K562 (cell line): Measurements from ENCODE around the gene FGF11. TPM values are rescaled to one million over a fixed set of nuclear protein-coding genes. Genes with fewer than 3 reads are reported as not detected.

ENCODE experiments used
- ARID1B ChIP-seq: fragments of 450-650 bp; IDR thresholded peaks from 2 replicates; pipeline ENCODE4 v1.6.1; 2016; ENCODE audit warnings: antibody characterized with exemption, mild to moderate bottlenecking, inconsistent platforms
- CBX3 ChIP-seq, 2 experiments: IDR thresholded peaks; 1 replicate in 1 of 2; 2 replicates in 1 of 2; pipeline ENCODE4 v1.6.1; 2012; ENCODE audit warnings: inconsistent platforms in 2 of 2, low read length in 2 of 2, borderline replicate concordance in 1 of 2, control low read depth in 1 of 2
- CHD2 ChIP-seq: IDR thresholded peaks from 2 replicates; pipeline ENCODE4 v1.6.1; 2011; ENCODE audit warnings: low read depth, low read length
- DACH1 ChIP-seq: fragments of 450-650 bp; IDR thresholded peaks from 2 replicates; pipeline ENCODE4 v1.6.1; 2018; ENCODE audit not compliant: partially characterized antibody
- ELF1 ChIP-seq: fragments of 200-800 bp; sonication (Bioruptor generic); IDR thresholded peaks from 2 replicates; pipeline ENCODE4 v1.6.1; 2016; ENCODE audit warnings: missing genetic modification characterization, missing compliant biosample characterization
- FOSL1 ChIP-seq: fragments of 200-800 bp; sonication (Bioruptor generic); conservative IDR thresholded peaks from 2 replicates; pipeline ENCODE4 v1.6.1; 2016; ENCODE audit warnings: missing genetic modification characterization, missing compliant biosample characterization
- GTF2E2 ChIP-seq: fragments of 200-800 bp; sonication (Bioruptor generic); IDR thresholded peaks from 2 replicates; pipeline ENCODE4 v1.6.1; 2016; ENCODE audit warnings: missing genetic modification characterization, missing compliant biosample characterization
- JUND ChIP-seq, 2 experiments: IDR thresholded peaks; 2 replicates in 1 of 2; 3 replicates in 1 of 2; pipeline ENCODE4 v1.6.1; 2011; ENCODE audit warnings: borderline replicate concordance in 2 of 2, low read depth in 2 of 2, low read length in 2 of 2, improper control_type of control experiment in 1 of 2, missing biosample characterization in 1 of 2, missing genetic modification characterization in 1 of 2, missing genetic modification reagents in 1 of 2
- KLF6 ChIP-seq: fragments of 250-450 bp; sonication (Bioruptor Pico); IDR thresholded peaks from 2 replicates; pipeline ENCODE4 v1.4.0; 2020; ENCODE audit warnings: mild to moderate bottlenecking, moderate library complexity, borderline replicate concordance
- LCOR ChIP-seq: sonication (generic); formaldehyde crosslinking; IDR thresholded peaks from 2 replicates; pipeline ENCODE4 v1.8.0; 2022; ENCODE audit warnings: mild to moderate bottlenecking, missing genetic modification reagents
- MYC ChIP-seq, 2 experiments: fragments of 250-450 bp in 1 of 2; sonication (Bioruptor Pico) in 1 of 2; IDR thresholded peaks; 2 replicates each; pipeline versions ENCODE4 v1.5.1 to v1.6.1; 2012 to 2021; ENCODE audit warnings: low read depth in 2 of 2, borderline replicate concordance in 1 of 2, improper control_type of control experiment in 1 of 2, low read length in 1 of 2, mild to moderate bottlenecking in 1 of 2, moderate library complexity in 1 of 2
- NBN ChIP-seq: fragments of 450-650 bp; IDR thresholded peaks from 2 replicates; pipeline ENCODE4 v1.6.1; 2016; ENCODE audit warnings: low read depth, mild to moderate bottlenecking
- NCOA1 ChIP-seq: fragments of 450-650 bp; IDR thresholded peaks from 2 replicates; pipeline ENCODE4 v1.6.1; 2016; ENCODE audit warnings: low read depth
- NCOR1 ChIP-seq: fragments of 450-650 bp; IDR thresholded peaks from 2 replicates; pipeline ENCODE4 v1.6.1; 2016; ENCODE audit warnings: mild to moderate bottlenecking, moderate library complexity
- PHTF2 ChIP-seq: fragments of 250-450 bp; sonication (Bioruptor Pico); IDR thresholded peaks from 2 replicates; pipeline ENCODE4 v1.5.0; 2021; ENCODE audit warnings: mild to moderate bottlenecking
- RAD21 ChIP-seq, 2 experiments: fragments of 250-450 bp in 1 of 2; fragments of 450-650 bp in 1 of 2; sonication (Bioruptor Pico) in 1 of 2; formaldehyde crosslinking in 1 of 2; IDR thresholded peaks in 1 of 2; conservative IDR thresholded peaks in 1 of 2; 2 replicates each; pipeline versions ENCODE4 v1.4.0 to v1.8.0; 2020 to 2022; ENCODE audit warnings: mild to moderate bottlenecking in 2 of 2, moderate library complexity in 1 of 2
- TEAD1 ChIP-seq, 2 experiments: fragments of 450-650 bp in 1 of 2; sonication (generic) in 1 of 2; formaldehyde crosslinking; IDR thresholded peaks; 2 replicates each; pipeline versions ENCODE4 v1.4.0 to v1.8.0; 2020 to 2022; ENCODE audit warnings: mild to moderate bottlenecking in 2 of 2, missing genetic modification reagents in 1 of 2
- ZBTB1 ChIP-seq: sonication (generic); formaldehyde crosslinking; IDR thresholded peaks from 2 replicates; pipeline ENCODE4 v1.8.1; 2023; ENCODE audit warnings: missing genetic modification reagents, low read depth, mild to moderate bottlenecking, borderline replicate concordance
- ZNF232 ChIP-seq: sonication (generic); formaldehyde crosslinking; IDR thresholded peaks from 2 replicates; pipeline ENCODE4 v1.8.0; 2022; ENCODE audit warnings: mild to moderate bottlenecking, missing genetic modification reagents
- polyA plus RNA-seq, 8 experiments: library from polyadenylated mRNA; depleted of rRNA in 4 of 8; stranded (reverse) in 5 of 8; unstranded in 3 of 8; fragments of >200 nt; fragmentation: Nextera tagmentation in 2 of 8; fragmentation: Illumina TruSeq in 1 of 8; extraction: Ambion mirVana in 2 of 8; extraction: Trizol in 1 of 8; gene quantifications; 2 replicates each; pipeline versions ENCODE4 v1.2.1 to v1.2.3, GENCODE V29; 2011 to 2014; ENCODE audit warnings: inconsistent platforms in 1 of 8, missing spikeins in 1 of 8
- total RNA-seq, 7 experiments: library from RNA; depleted of rRNA in 6 of 7; stranded (reverse); fragments of >200 nt in 6 of 7; fragmentation: Illumina TruSeq in 2 of 7; extraction: Trizol in 2 of 7; gene quantifications; 2 replicates each; pipeline versions ENCODE4 v1.2.1 to v1.2.3, GENCODE V29; 2011 to 2021; ENCODE audit warnings: low replicate concordance in 1 of 7
- TF ChIP-seq, protein P1 (sequence below), 2 experiments: fragments of 450-650 bp in 1 of 2; sonication (generic) in 1 of 2; formaldehyde crosslinking in 1 of 2; IDR thresholded peaks in 1 of 2; conservative IDR thresholded peaks in 1 of 2; 2 replicates each; pipeline versions ENCODE4 v1.6.1 to v1.8.1; 2016 to 2023; ENCODE audit warnings: mild to moderate bottlenecking in 2 of 2, moderate library complexity in 2 of 2, inconsistent platforms in 1 of 2, missing genetic modification reagents in 1 of 2
- TF ChIP-seq, protein P2 (sequence below): fragments of 250-450 bp; sonication (Bioruptor Pico); IDR thresholded peaks from 2 replicates; pipeline ENCODE4 v1.6.1; 2021; ENCODE audit warnings: mild to moderate bottlenecking
- TF ChIP-seq, protein P3 (sequence below): fragments of 450-650 bp; formaldehyde crosslinking; IDR thresholded peaks from 2 replicates; pipeline ENCODE4 v1.4.0; 2020; ENCODE audit warnings: mild to moderate bottlenecking, mixed read lengths
- TF ChIP-seq, protein P4 (sequence below): fragments of 250-450 bp; sonication (Bioruptor Pico); IDR thresholded peaks from 2 replicates; pipeline ENCODE4 v1.8.0; 2021; ENCODE audit warnings: moderate library complexity, mild to moderate bottlenecking, inconsistent platforms

FGF11 gene
- total and polyA plus RNA-seq, 9 of the 15 experiments (the other 6 are each of a cell fraction or from before 2014, with no cell fraction given), result 1.2 to 7.5 (median 3.0) TPM

DNA sequence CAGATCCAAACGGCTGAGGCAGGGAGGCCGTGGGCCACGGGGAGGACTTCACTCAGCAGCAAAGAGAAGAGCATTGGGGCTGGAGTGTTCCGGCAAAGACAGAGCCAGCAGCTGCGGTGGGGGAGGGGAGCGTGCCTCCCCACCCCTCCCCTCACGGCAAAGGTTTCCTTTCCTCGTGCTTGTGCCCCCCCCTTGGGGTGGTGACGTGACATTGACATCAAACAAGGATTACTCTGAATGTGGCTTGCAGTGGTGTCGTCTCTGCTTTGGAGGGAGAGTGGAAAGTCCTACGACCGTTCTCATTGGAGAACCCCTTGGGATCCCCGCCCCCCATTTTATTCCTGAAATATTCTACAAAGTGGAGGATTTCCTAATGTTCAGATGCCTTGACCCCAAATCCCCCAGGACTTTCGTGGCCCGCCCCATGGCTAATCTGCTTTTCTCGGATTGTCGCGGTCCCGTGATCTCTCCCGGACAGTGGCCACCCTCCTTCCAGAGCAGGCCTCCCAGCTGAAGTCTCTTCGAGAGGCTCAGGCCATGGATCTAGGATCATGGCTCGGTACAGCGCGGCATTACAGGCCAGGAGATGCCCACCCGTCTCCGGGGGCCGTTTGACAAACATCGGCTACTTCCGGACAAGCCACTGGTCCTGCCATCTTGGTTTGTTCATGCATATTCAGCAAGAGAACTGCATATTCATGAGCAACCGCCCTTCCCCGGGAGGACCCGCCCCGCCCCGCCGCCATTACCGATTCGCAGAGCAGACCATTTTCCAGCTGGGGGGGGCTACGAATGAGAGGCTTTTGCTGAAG lies 44.1 kb downstream of the FGF11 start (continued):
- TF ChIP-seq CHD2 (peak; percentile 68), FOSL1 (tag) (peak; percentile 9; the same call in 1 of the 2 replicates), JUND (IDR thresholded peaks at IDR 0.05; ENCODE audit: borderline replicate concordance, low read depth, low read length) (peak; percentile 58), JUND (tag; IDR thresholded peaks at IDR 0.05; ENCODE audit: borderline replicate concordance, low read depth, low read length) (peak; percentile 44; the same call in 1 of the 3 replicates), ZNF232 (CRISPR knock-in tag) (no peak), MYC (IDR thresholded peaks at IDR 0.05; ENCODE audit: low read depth, low read length) (peak; percentile 87), MYC (CRISPR knock-in tag; IDR thresholded peaks at IDR 0.05; ENCODE audit: borderline replicate concordance, low read depth) (no peak), NCOR1 (peak; percentile 52), PHTF2 (CRISPR knock-in tag) (no peak), ARID1B (0 out of 2 replicates have a peak, but pooled peaks have one; percentile 42), NCOA1 (peak; percentile 73; the same call in 1 of the 2 replicates), GTF2E2 (tag) (no peak), CBX3 (IDR thresholded peaks at IDR 0.05; ENCODE audit: borderline replicate concordance in 1 of 2, low read length in 2 of 2) (peak in 1 of 2 experiments; percentile 60; a peak in 1 of 3 replicates), DACH1 (peak; percentile 32), ELF1 (peak; percentile 79), LCOR (no peak), NBN (peak; percentile 76; the same call in 1 of the 2 replicates), ZBTB1 (CRISPR knock-in tag) (no peak), TEAD1 (CRISPR knock-in tag; IDR thresholded peaks at IDR 0.05) (peak in 1 of 2 experiments; percentile 26; a peak in 1 of 4 replicates), KLF6 (CRISPR knock-in tag) (no peak), RAD21 (CRISPR knock-in tag; conservative IDR thresholded peaks at IDR 0.05 in 1 of 2, IDR thresholded peaks at IDR 0.05 in 1 of 2) (peak; percentile 35 to 64; a peak in 2 of 4 replicates)
- TF ChIP-seq, protein P1, sequence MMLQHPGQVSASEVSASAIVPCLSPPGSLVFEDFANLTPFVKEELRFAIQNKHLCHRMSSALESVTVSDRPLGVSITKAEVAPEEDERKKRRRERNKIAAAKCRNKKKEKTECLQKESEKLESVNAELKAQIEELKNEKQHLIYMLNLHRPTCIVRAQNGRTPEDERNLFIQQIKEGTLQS (IDR thresholded peaks at IDR 0.05), result peak; percentile 11; the same call in 1 of the 2 replicates
- TF ChIP-seq, protein P1 (CRISPR knock-in tag; conservative IDR thresholded peaks at IDR 0.05), result no peak
- TF ChIP-seq, protein P2, sequence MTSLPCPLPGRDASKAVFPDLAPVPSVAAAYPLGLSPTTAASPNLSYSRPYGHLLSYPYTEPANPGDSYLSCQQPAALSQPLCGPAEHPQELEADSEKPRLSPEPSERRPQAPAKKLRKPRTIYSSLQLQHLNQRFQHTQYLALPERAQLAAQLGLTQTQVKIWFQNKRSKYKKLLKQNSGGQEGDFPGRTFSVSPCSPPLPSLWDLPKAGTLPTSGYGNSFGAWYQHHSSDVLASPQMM (CRISPR knock-in tag), result no peak
- TF ChIP-seq, protein P3, sequence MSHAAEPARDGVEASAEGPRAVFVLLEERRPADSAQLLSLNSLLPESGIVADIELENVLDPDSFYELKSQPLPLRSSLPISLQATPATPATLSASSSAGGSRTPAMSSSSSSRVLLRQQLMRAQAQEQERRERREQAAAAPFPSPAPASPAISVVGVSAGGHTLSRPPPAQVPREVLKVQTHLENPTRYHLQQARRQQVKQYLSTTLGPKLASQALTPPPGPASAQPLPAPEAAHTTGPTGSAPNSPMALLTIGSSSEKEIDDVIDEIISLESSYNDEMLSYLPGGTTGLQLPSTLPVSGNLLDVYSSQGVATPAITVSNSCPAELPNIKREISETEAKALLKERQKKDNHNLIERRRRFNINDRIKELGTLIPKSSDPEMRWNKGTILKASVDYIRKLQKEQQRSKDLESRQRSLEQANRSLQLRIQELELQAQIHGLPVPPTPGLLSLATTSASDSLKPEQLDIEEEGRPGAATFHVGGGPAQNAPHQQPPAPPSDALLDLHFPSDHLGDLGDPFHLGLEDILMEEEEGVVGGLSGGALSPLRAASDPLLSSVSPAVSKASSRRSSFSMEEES (CRISPR knock-in tag), result peak; percentile 43
- TF ChIP-seq, protein P4, sequence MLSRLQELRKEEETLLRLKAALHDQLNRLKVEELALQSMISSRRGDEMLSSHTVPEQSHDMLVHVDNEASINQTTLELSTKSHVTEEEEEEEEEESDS (CRISPR knock-in tag), result no peak
